Uterus (tissue), 4 donors: ENCODE measurements around the gene IGIP. TPM values are rescaled to one million over a fixed set of nuclear protein-coding genes. Genes with fewer than 3 reads are reported as not detected.
"Not testable (repeated sequence)": the region's sequence is repeated elsewhere in the genome, so short reads cannot be mapped to it uniquely, and the experiment has no call there.

Experiments used
- DNase-seq, 2 donors: peaks; one replicate each; pipeline ENCODE4 v3.0.0-alpha.2; 2019 to 2020
- H3K27ac ChIP-seq, 2 donors: fragments of 200-600 bp; sonication (generic); 1 replicate in 1 of 2; 2 replicates in 1 of 2; pipeline ENCODE4 v1.5.1; 2016 to 2018
- H3K27me3 ChIP-seq, 2 donors: fragments of 200-600 bp; sonication (generic); one replicate each; pipeline ENCODE4 v1.5.1; 2018 to 2019; ENCODE audit warnings: control low read depth in 1 of 2
- H3K36me3 ChIP-seq, 2 donors: fragments of 200-600 bp; sonication (generic); one replicate each; pipeline ENCODE4 v1.5.1; 2019; ENCODE audit warnings: control low read depth in 1 of 2
- H3K4me1 ChIP-seq, 2 donors: fragments of 200-600 bp; sonication (generic); one replicate each; pipeline ENCODE4 v1.5.1; 2018 to 2019; ENCODE audit warnings: control low read depth in 1 of 2
- H3K4me3 ChIP-seq, 2 donors: fragments of 200-600 bp; sonication (generic); 1 replicate in 1 of 2; 2 replicates in 1 of 2; pipeline ENCODE4 v1.5.1; 2018 to 2019; ENCODE audit warnings: mild to moderate bottlenecking in 1 of 2
- H3K9me3 ChIP-seq, 2 donors: fragments of 200-600 bp; sonication (generic); one replicate each; pipeline ENCODE4 v1.5.1; 2019; ENCODE audit warnings: control low read depth in 1 of 2
- CTCF ChIP-seq, 4 experiments: fragments of 200-600 bp in 2 of 4; fragments of 450-650 bp in 2 of 4; sonication (generic) in 2 of 4; IDR thresholded peaks; one replicate each; pipeline ENCODE4 v1.5.1; 2016 to 2019; ENCODE audit warnings: antibody characterized with exemption in 4 of 4, mild to moderate bottlenecking in 2 of 4, moderate library complexity in 1 of 4
- POLR2A ChIP-seq, 2 donors: fragments of 450-650 bp; IDR thresholded peaks; one replicate each; pipeline ENCODE4 v1.6.1; 2016; ENCODE audit warnings: antibody characterized with exemption in 2 of 2, mild to moderate bottlenecking in 1 of 2, moderate library complexity in 1 of 2
- intact Hi-C: fragments of 100-400 bp; cut with DNase I; formaldehyde crosslinking; loops from one replicate; pipeline ENCODE4 v1.15.1; 2023; ENCODE audit warnings: low total_unique reads
- total RNA-seq, 4 donors: library from RNA; depleted of rRNA in 3 of 4; stranded (reverse); fragments of >200 nt in 3 of 4; gene quantifications; one replicate each; pipeline versions ENCODE4 v1.1.0 to v1.2.4, GENCODE V29; 2014 to 2023
- donor health status: DM: yes; HTN: yes; CAD: no.

IGIP gene
- total RNA-seq, 4 donors from 2014 or later: 17.8 to 33.5 (median 31.2) TPM

DNA sequence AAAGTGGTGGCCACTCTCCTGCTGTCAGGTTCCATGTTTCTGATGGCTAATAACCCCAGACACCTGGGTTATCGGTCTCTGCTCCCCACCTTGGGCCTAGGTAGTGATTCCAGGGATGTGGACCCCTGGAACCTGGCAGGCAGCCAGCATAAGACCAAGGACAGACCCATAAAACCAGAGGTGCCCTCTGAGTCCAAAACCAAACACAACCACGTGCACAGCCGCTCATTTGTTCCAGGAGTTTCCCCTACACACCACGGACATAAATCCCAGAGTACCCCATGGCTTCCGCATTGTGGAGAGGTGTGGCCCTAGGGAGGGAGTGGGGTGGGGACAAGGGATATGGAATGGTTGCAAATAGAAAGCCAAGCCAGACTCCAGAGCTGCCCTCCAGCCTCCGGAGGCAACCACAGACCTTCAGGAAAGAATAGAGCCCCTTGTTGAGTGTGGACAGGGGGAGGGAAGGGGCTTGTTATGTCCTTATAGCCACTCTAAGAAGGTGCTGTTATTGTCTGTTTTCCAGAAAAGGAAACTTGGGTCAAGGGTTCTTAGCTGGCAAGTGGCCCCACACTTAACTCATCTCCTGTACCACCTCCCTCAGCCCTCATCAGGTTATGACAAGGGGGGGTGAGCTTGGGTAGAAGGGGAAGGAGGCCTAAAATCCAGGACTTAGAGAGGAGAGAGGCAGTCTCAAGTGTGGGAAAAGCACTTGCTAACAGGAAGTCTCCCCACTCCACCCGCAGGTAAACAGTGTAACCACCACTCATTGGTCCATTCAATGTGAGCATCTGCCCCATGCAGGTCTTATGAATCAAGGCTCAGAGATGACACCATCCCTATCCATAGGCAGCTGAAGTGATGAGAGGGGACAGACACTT is 25.6 kb downstream of the IGIP start:
- DNase-seq: no peak
- no peak for TF ChIP-seq POLR2A (IDR thresholded peaks at IDR 0.05)
- no peak for TF ChIP-seq CTCF (IDR thresholded peaks at IDR 0.05)
- Histone ChIP-seq H3K4me3 (no peak overlapping the region), H3K27me3 (no peaks in the 10 kb centered on the region), H3K4me1 (peaks cover 0 to under 1% of the 10 kb centered on the region in 2 donors), H3K36me3 (no peaks in the 10 kb centered on the region), H3K27ac (no peak overlapping the region), H3K9me3 (no peaks in the 10 kb centered on the region)
- intact Hi-C loops: loop anchor here (5.0 to 10.0 kb wide), 2 partner anchors 79 to 367 kb away; no protein-coding TSS in a partner anchor

GRCh38 chr5:140152022-140152999 is 26.6 kb downstream of the IGIP start:
- Histone ChIP-seq H3K27ac (no peak overlapping the region), H3K27me3 (no peaks in the 10 kb centered on the region), H3K9me3 (no peaks in the 10 kb centered on the region), H3K36me3 (no peaks in the 10 kb centered on the region), H3K4me1 (peaks cover 0 to under 1% of the 10 kb centered on the region in 2 donors), H3K4me3 (no peak overlapping the region)
- no peak for DNase-seq
- intact Hi-C loops: loop anchor here (5.0 to 10.0 kb wide), 2 partner anchors 80 to 368 kb away; no protein-coding TSS in a partner anchor
- TF ChIP-seq POLR2A (IDR thresholded peaks at IDR 0.05): no peak
- TF ChIP-seq CTCF (IDR thresholded peaks at IDR 0.05): no peak

DNA sequence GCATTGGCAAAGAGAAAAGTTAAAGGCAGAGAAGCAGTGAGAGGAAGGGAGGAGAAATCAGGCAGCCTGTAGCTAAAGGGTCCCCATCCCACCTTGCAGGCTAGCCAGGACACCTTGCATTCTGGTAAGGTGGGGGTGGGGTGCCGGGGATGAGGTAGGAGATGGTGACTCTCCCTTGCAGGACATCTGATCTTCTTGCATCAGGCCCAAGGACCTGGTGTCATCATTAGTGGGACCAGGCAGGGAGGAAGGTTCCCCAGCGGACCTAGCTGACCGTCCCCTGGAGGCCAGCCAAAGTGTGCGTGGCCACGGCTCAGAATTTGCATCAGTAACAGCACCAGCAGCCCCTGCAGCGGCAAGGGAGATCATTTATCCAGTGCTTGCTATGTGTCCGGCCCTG is 27.5 kb downstream of the IGIP start:
- Histone ChIP-seq H3K9me3 (no peaks in the 10 kb centered on the region), H3K36me3 (no peaks in the 10 kb centered on the region), H3K4me1 (peaks cover 0 to 3% of the 10 kb centered on the region in 2 donors), H3K27me3 (no peaks in the 10 kb centered on the region), H3K27ac (no peak overlapping the region), H3K4me3 (no peak overlapping the region)
- TF ChIP-seq POLR2A (IDR thresholded peaks at IDR 0.05): no peak
- TF ChIP-seq CTCF (IDR thresholded peaks at IDR 0.05): no peak
- intact Hi-C loops: loop anchor here (5.0 to 10.0 kb wide), 2 partner anchors 81 to 368 kb away; no protein-coding TSS in a partner anchor
- DNase-seq: no peak

DNA sequence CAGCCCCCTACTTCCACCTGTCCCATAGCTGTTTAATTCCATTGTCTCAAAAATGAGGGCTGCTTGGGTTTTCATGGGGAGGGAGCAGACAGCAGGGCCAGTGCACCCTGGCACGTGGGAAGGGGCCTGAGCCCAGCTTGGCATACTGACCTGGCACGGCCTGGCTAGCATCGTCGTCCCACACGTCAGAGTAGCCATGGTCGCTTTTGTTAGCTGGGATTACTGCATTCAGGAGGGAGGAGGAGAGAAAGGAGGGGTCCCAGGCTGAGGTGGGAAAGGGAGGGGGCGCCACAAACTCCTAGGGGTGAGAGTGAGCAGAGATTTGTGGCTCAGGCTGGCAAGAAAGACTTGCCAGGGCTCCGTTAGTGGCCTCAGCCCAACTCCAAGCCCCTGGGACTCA is 28.2 kb downstream of the IGIP start:
- Histone ChIP-seq H3K27ac (no peak overlapping the region), H3K27me3 (no peaks in the 10 kb centered on the region), H3K4me3 (no peak overlapping the region), H3K36me3 (no peaks in the 10 kb centered on the region), H3K4me1 (peaks cover 0 to 3% of the 10 kb centered on the region in 2 donors), H3K9me3 (no peaks in the 10 kb centered on the region)
- no peak for DNase-seq
- intact Hi-C loops: loop anchor here (5.0 to 10.0 kb wide), 2 partner anchors 82 to 369 kb away; no protein-coding TSS in a partner anchor
- TF ChIP-seq CTCF (IDR thresholded peaks at IDR 0.05) (no peak), POLR2A (IDR thresholded peaks at IDR 0.05) (no peak)

- DNase-seq, H3K27me3 ChIP-seq, H3K4me1 ChIP-seq, H3K27ac ChIP-seq, H3K36me3 ChIP-seq, H3K4me3 ChIP-seq, H3K9me3 ChIP-seq: not testable (repeated sequence)
- intact Hi-C loops: loop anchor here (5.0 to 10.0 kb wide), 2 partner anchors 83 to 370 kb away; no protein-coding TSS in a partner anchor
Observed at GRCh38 chr5:140154710-140155381, 29.1 kb downstream of the IGIP start.
